ENCODE data around the gene CBFB.

- TF ChIP-seq POLR2AphosphoS5 (IDR thresholded peaks at IDR 0.05) (no peak), POLR2A (IDR thresholded peaks at IDR 0.05) (no peak)
- TF ChIP-seq, protein P1, sequence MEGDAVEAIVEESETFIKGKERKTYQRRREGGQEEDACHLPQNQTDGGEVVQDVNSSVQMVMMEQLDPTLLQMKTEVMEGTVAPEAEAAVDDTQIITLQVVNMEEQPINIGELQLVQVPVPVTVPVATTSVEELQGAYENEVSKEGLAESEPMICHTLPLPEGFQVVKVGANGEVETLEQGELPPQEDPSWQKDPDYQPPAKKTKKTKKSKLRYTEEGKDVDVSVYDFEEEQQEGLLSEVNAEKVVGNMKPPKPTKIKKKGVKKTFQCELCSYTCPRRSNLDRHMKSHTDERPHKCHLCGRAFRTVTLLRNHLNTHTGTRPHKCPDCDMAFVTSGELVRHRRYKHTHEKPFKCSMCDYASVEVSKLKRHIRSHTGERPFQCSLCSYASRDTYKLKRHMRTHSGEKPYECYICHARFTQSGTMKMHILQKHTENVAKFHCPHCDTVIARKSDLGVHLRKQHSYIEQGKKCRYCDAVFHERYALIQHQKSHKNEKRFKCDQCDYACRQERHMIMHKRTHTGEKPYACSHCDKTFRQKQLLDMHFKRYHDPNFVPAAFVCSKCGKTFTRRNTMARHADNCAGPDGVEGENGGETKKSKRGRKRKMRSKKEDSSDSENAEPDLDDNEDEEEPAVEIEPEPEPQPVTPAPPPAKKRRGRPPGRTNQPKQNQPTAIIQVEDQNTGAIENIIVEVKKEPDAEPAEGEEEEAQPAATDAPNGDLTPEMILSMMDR (IDR thresholded peaks at IDR 0.05): no peak
Measured at GRCh38 chr16:67040166-67040565, 11.2 kb downstream of the CBFB start.

All from breast epithelium (tissue), 3 donors.